ENCODE data around the gene PPIE. TPM values are rescaled to one million over a fixed set of nuclear protein-coding genes. Genes with fewer than 3 reads are reported as not detected.

PPIE gene
- 32.7 and 46.4 TPM in 2 replicates for total RNA-seq

GRCh38 chr1:39738622-39739366 lies at the start of gene PPIE:
Gene PPIE (plus strand): TSS chr1:39738882. CDS start chr1:39738901, 19 bp downstream.

GRCh38 chr1:39691383-39692151 lies 47.1 kb upstream of the PPIE start, which contains the start of gene HPCAL4:
Gene HPCAL4 (minus strand): TSS chr1:39691433. CDS start chr1:39684603, 6,830 bp downstream.

GRCh38 chr1:39771022-39771532 lies 32.4 kb downstream of the PPIE start, which contains the start of gene OXCT2:
Gene OXCT2 (minus strand): TSS chr1:39771348. CDS start chr1:39771255, 93 bp downstream.

GRCh38 chr1:39788758-39789570 lies 50.3 kb downstream of the PPIE start, which contains the start of gene BMP8B:
Gene BMP8B (minus strand): TSS chr1:39788865. CDS start chr1:39788485, 380 bp downstream.

Other genes with a start within 250 kb of the PPIE start
- gene BMP8A, start 247.2 kb upstream of the PPIE start, total RNA-seq, result under 0.01 and 0.19 TPM in 2 replicates
- gene PABPC4, start 162.1 kb upstream of the PPIE start, total RNA-seq, result 191 and 243 TPM in 2 replicates
- 0.19 and 0.28 TPM in 2 replicates for gene HEYL, start 99.2 kb upstream of the PPIE start, total RNA-seq
- gene NT5C1A, start 66.8 kb upstream of the PPIE start, total RNA-seq, result not detected in 2 replicates
- under 0.01 TPM in 1 of 2 replicates, not detected in the other for gene HPCAL4, start 47.4 kb upstream of the PPIE start, total RNA-seq
- 0.96 and 1.7 TPM in 2 replicates for gene OXCT2, start 32.5 kb downstream of the PPIE start, total RNA-seq
- gene BMP8B, start 50.0 kb downstream of the PPIE start, total RNA-seq, result not detected in 2 replicates
- 27.0 and 37.2 TPM in 2 replicates for gene TRIT1, start 144.6 kb downstream of the PPIE start, total RNA-seq
- gene MYCL, start 163.0 kb downstream of the PPIE start, total RNA-seq, result 0.58 and 2.3 TPM in 2 replicates
- gene MFSD2A, start 216.3 kb downstream of the PPIE start, total RNA-seq, result 5.4 and 6.1 TPM in 2 replicates

Data from regular cardiac myocyte (primary cell).